Endodermal cell (in vitro differentiated cells): ENCODE measurements around the gene HYKK. TPM values are rescaled to one million over a fixed set of nuclear protein-coding genes. Genes with fewer than 3 reads are reported as not detected.
"Not testable (repeated sequence)": the region's sequence is repeated elsewhere in the genome, so short reads cannot be mapped to it uniquely, and the experiment has no call there.

Experiments
- DNase-seq: peaks from one replicate; pipeline ENCODE4 v3.0.0-alpha.2; 2017
- H3K27ac ChIP-seq: 2 replicates; pipeline ENCODE4 v1.5.1; 2013; ENCODE audit warnings: mild to moderate bottlenecking, low read depth, low read length, moderate library complexity
- H3K27me3 ChIP-seq: 2 replicates; pipeline ENCODE4 v1.6.1; 2013; ENCODE audit warnings: mild to moderate bottlenecking, low read length, moderate library complexity; ENCODE audit not compliant: insufficient read depth, control insufficient read depth, poor library complexity, severe bottlenecking
- H3K36me3 ChIP-seq: 2 replicates; pipeline ENCODE4 v1.7.0; 2013; ENCODE audit warnings: mild to moderate bottlenecking, low read length, moderate library complexity; ENCODE audit not compliant: control insufficient read depth, insufficient read depth
- H3K4me1 ChIP-seq: one replicate; pipeline ENCODE4 v1.7.0; 2013; ENCODE audit warnings: low read length; ENCODE audit not compliant: control insufficient read depth, insufficient read depth
- H3K4me3 ChIP-seq: 2 replicates; pipeline ENCODE4 v1.5.1; 2013; ENCODE audit warnings: mild to moderate bottlenecking, low read length, moderate library complexity
- H3K9ac ChIP-seq: 2 replicates; pipeline ENCODE4 v1.6.1; 2013; ENCODE audit warnings: mild to moderate bottlenecking, low read length, moderate library complexity; ENCODE audit not compliant: poor library complexity, severe bottlenecking; ENCODE audit errors: extremely low read depth
- H3K9me3 ChIP-seq: 2 replicates; pipeline ENCODE4 v1.6.1; 2013; ENCODE audit warnings: mild to moderate bottlenecking, low read length, moderate library complexity; ENCODE audit not compliant: control insufficient read depth
- H3K27ac Mint-ChIP-seq: 2 replicates; pipeline ENCODE4 v1.8.0; 2020; ENCODE audit warnings: mixed read lengths
- H3K27me3 Mint-ChIP-seq: 2 replicates; pipeline ENCODE4 v1.8.0; 2021; ENCODE audit warnings: mild to moderate bottlenecking, mixed read lengths; ENCODE audit not compliant: insufficient read depth
- H3K36me3 Mint-ChIP-seq: 2 replicates; pipeline ENCODE4 v1.8.0; 2020; ENCODE audit warnings: low read depth, mixed read lengths
- H3K4me1 Mint-ChIP-seq: 2 replicates; pipeline ENCODE4 v1.8.0; 2020; ENCODE audit warnings: mixed read lengths
- H3K4me3 Mint-ChIP-seq: 2 replicates; pipeline ENCODE4 v1.8.0; 2020; ENCODE audit warnings: mild to moderate bottlenecking, moderate library complexity, mixed read lengths
- H3K9me3 Mint-ChIP-seq: 2 replicates; pipeline ENCODE4 v1.8.0; 2020; ENCODE audit warnings: mild to moderate bottlenecking, mixed read lengths
- WGBS, 2 experiments: methylation state at CpG; one replicate each; pipeline versions ENCODE4 v1.1.5 to v1.1.7; 2013; ENCODE audit warnings: missing lambda C conversion rate in 2 of 2, mixed read lengths in 1 of 2; ENCODE audit not compliant: insufficient coverage in 1 of 2, insufficient read length in 1 of 2; 5-methylcytosine and 5-hydroxymethylcytosine counted together
- total RNA-seq, 2 donors: library from RNA; stranded (reverse); fragmentation: NEBNext Ultra II Directional in 1 of 2; extraction: Animal tissue kit (Norgen Biotek cat#: 25700) in 1 of 2; gene quantifications; 2 replicates in 1 of 2; 3 replicates in 1 of 2; pipeline ENCODE4 v1.2.1, GENCODE V29; 2021
- TF ChIP-seq, protein P1 (sequence below): fragments of 200-600 bp; sonication (generic); conservative IDR thresholded peaks from 2 replicates; pipeline ENCODE4 v1.5.0; 2021; ENCODE audit warnings: antibody characterized with exemption, mild to moderate bottlenecking

HYKK gene
- total RNA-seq, 2 donors from 2014 or later: 3.9 to 4.2 TPM

DNA sequence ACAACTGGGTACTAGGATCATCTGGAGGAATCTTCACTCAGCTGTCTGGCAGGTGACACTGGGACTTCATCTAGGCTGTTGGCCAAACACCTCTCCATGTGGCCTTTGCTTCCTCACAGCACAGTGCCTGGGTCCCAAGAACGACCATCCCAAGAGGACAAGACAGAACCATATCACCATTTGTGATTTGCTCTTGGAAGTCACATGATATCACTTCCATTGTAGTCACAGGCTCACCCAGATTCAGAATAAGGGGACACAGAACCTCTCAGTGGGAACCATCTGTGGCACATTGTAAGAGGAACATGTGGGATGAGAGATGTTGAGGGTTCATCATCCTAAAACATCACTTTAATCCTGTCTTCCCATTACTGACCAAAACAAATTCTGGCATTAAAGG, 31.0 kb downstream of the HYKK start:
- H3K9ac ChIP-seq: no peak overlapping the region
- H3K4me3 ChIP-seq: no peak overlapping the region
- H3K27me3 ChIP-seq: no peaks in the 10 kb centered on the region
- no peak overlapping the region for H3K27ac Mint-ChIP-seq
- WGBS, 2 experiments: 60 to 86% methylated on average over 1 of the region's 1 CpG
- peaks cover 16% of the 10 kb centered on the region for H3K36me3 ChIP-seq
- no peaks in the 10 kb centered on the region for H3K4me1 ChIP-seq
- H3K36me3 Mint-ChIP-seq: peaks cover 15% of the 10 kb centered on the region
- no peak for DNase-seq
- no peaks in the 10 kb centered on the region for H3K27me3 Mint-ChIP-seq
- H3K9me3 Mint-ChIP-seq: no peaks in the 10 kb centered on the region
- H3K9me3 ChIP-seq: no peaks in the 10 kb centered on the region
- no peak overlapping the region for H3K27ac ChIP-seq
- TF ChIP-seq, protein P1, sequence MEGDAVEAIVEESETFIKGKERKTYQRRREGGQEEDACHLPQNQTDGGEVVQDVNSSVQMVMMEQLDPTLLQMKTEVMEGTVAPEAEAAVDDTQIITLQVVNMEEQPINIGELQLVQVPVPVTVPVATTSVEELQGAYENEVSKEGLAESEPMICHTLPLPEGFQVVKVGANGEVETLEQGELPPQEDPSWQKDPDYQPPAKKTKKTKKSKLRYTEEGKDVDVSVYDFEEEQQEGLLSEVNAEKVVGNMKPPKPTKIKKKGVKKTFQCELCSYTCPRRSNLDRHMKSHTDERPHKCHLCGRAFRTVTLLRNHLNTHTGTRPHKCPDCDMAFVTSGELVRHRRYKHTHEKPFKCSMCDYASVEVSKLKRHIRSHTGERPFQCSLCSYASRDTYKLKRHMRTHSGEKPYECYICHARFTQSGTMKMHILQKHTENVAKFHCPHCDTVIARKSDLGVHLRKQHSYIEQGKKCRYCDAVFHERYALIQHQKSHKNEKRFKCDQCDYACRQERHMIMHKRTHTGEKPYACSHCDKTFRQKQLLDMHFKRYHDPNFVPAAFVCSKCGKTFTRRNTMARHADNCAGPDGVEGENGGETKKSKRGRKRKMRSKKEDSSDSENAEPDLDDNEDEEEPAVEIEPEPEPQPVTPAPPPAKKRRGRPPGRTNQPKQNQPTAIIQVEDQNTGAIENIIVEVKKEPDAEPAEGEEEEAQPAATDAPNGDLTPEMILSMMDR: no peak
- H3K4me3 Mint-ChIP-seq: no peak overlapping the region
- H3K4me1 Mint-ChIP-seq: peaks cover 14% of the 10 kb centered on the region

DNA sequence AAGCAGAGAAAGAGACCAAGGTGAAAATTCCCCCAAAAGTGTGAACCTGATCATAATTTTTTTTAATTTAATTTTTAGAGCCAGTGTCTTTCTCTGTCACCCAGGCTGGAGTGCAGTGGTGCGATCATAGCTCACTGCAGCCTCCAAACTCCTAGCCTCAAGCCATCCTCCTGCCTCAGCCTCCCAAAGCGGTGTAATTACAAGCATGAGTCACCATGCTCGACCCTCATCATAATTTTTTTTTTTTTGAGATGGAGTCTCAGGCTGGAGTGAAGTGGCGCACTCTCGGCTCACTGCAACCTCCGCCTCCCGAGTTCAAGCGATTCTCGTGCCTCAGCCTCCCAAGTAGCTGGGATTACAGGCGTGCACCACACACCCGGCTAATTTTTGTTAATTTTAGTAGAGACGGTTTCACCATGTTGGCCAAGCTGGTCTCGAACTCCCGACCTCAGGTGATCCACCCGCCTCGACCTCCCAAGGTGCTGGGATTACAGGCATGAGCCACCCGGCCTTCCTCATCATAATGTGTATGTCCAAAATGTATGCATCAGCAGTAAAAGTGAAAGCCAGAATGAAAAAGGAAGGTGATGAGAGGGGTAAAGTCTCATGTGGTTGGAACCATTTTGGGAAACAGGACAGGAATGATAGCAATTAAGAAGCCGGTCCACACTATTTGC, 32.2 kb downstream of the HYKK start:
- Mint-ChIP-seq H3K36me3 (peaks cover 22% of the 10 kb centered on the region), H3K4me1 (peaks cover 14% of the 10 kb centered on the region), H3K4me3 (peak overlapping the region; percentile 85), H3K27ac (peak overlapping the region; percentile 100)
- H3K9ac ChIP-seq, H3K27me3 ChIP-seq, H3K9me3 ChIP-seq, H3K9me3 Mint-ChIP-seq, H3K27me3 Mint-ChIP-seq, H3K4me1 ChIP-seq, H3K27ac ChIP-seq, DNase-seq: not testable (repeated sequence)
- H3K4me3 ChIP-seq: peak overlapping the region; percentile 98
- peaks cover 28% of the 10 kb centered on the region for H3K36me3 ChIP-seq
- WGBS, 2 experiments: 82% methylated on average over 12 to 18 of the region's 18 CpGs

DNA sequence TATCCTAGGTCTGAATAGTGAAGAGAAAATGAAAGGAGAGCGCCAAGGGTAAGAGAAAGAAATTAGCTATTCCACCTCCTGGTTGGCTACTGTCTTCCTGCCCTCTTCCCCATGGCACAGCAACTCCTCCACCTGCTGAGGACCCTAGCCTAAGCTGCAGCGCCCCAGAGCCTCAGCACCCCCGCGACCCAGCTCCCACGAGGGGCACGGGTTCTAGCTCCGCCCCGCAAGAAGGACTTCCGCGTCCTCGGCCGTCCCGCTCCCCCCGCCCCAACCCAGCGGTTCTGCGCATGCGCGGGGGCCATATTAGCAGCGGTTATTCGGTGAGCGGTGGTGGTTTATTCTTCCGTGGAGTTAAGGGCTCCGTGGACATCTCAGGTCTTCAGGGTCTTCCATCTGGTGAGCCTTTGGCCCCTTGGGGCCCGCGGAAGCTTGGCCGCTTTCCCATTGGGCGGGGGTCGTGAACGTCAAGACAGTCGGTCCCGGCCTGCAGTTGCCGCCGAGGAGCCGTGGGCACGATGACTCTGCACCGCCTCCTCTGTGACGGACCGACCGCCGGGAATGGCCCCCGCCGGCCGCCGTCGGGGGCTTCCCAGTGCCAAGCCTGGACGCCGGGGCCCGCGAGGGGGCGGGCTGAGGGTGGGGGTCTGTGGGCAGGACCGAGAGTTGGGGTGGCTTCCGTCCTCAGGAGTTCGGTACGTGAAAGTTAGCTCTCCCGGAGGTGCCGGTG, 32.9 kb downstream of the HYKK start, which contains the start of gene PSMA4:
TSS of gene PSMA4 (plus strand) at position 304 of the 730 bp plus-strand sequence. CDS start 1,484 bp downstream, outside the sequence.
- Histone ChIP-seq H3K36me3 (peaks cover 35% of the 10 kb centered on the region), H3K9me3 (no peaks in the 10 kb centered on the region), H3K4me1 (no peaks in the 10 kb centered on the region), H3K9ac (peak within 1 kb of the TSS; percentile 84), H3K27ac (peak within 1 kb of the TSS; percentile 94), H3K27me3 (no peaks in the 10 kb centered on the region), H3K4me3 (peak within 1 kb of the TSS; percentile 98)
- peak within 1 kb of the TSS; percentile 85 for H3K4me3 Mint-ChIP-seq
- H3K9me3 Mint-ChIP-seq: no peaks in the 10 kb centered on the region
- H3K27ac Mint-ChIP-seq: peak within 1 kb of the TSS; percentile 100
- peaks cover 26% of the 10 kb centered on the region for H3K36me3 Mint-ChIP-seq
- WGBS, 2 experiments: 1 to 6% methylated on average over 10 to 56 of the region's 56 CpGs
- H3K27me3 Mint-ChIP-seq: no peaks in the 10 kb centered on the region
- TF ChIP-seq, protein P1: peak; percentile 43
- peak; percentile 95 for DNase-seq
- H3K4me1 Mint-ChIP-seq: peaks cover 14% of the 10 kb centered on the region
